HG03196 (cell line): ENCODE data around the gene MRPS35.

ENCODE experiments used
- ATAC-seq: cut with Tn5 transposase; IDR thresholded peaks from one replicate; pipeline ENCODE4 v1.9.1; 2021; ENCODE audit not compliant: unreplicated experiment

MRPS35 gene

GRCh38 chr12:27710592-27711316 is at the start of gene MRPS35:
MRPS35 (plus strand) TSS chr12:27710832; CDS start chr12:27710844, 12 bp downstream.
- ATAC-seq = peak; percentile 96

GRCh38 chr12:27665704-27666103 is 44.9 kb upstream of the MRPS35 start:
- no peak for ATAC-seq

DNA sequence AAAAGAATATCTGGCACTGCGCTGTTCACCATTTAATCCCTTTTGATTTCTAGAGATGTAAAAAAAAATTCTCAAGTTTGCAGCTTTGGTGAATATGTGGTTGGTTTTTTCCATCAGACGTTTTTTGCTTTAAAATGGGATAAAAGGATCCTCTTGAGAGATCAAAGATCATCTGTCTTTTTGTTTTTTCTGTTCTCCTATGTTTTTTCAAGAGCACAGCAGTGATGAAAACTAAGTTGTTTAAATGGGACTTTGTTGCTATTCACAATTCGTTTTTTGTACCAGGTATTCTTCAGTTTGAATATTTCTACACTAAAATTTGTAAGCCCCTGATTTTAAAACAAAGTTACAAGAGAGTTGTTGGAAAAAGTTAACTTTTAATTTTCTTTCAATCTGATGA is 44.1 kb upstream of the MRPS35 start:
- ATAC-seq = no peak

GRCh38 chr12:27667540-27667939 is 43.1 kb upstream of the MRPS35 start:
- no peak for ATAC-seq

- ATAC-seq = no peak
Measured at GRCh38 chr12:27672051-27672450, 38.6 kb upstream of the MRPS35 start.

- ATAC-seq = no peak
Measured at GRCh38 chr12:27672643-27673042, 38.0 kb upstream of the MRPS35 start.

DNA sequence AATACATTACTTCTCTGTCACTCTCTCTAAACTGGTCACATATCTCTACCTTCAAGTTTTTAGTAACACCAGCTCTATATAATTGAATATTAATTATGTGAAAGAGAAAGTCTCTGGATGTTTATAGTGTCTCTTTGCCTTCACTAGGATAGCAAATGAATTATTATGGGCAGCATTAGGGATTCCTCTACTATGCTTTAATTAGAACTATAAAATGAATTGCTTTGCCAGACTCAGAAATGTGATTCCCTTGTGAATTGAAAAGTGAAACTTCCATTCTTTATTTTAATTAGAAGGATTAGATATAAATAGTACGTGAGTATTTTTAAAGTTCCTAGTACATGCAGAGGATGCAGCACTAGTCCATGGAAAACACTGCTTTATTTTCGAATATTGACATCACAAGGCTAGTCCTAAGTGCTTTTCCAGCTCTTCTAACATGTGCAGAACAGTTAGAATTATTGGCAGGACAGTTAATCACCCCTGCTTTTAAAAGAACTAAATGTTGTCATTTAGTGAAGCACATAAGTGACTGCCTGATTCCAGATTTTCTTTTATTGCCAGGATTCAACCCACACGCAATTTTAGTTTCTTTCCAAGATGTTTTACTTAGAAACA is 37.4 kb upstream of the MRPS35 start:
- ATAC-seq = no peak

GRCh38 chr12:27674989-27675388 is 35.6 kb upstream of the MRPS35 start:
- ATAC-seq = no peak

GRCh38 chr12:27680619-27681018 is 30.0 kb upstream of the MRPS35 start:
- ATAC-seq = no peak

GRCh38 chr12:27682534-27682933 is 28.1 kb upstream of the MRPS35 start:
- ATAC-seq = no peak

DNA sequence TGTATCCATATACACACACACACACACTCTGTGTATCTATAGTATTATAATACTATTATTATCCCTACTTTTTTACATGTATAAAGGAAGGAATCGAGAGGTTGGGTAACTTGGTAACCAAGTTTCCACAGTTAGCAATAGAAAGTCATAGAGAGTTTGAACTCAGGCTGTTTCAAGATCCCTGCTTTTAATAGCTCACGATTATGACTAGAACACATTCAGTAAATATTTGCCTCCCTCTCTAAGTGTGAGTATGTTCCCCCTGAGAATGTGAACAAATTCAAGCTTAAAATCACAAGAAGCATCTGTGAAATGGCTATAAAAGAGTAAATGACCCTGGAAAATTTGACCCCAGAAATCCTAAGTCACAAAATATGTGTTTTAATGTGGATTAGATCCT is 25.4 kb upstream of the MRPS35 start:
- no peak for ATAC-seq

- ATAC-seq = no peak
Measured at GRCh38 chr12:27686147-27686546, 24.5 kb upstream of the MRPS35 start.

- ATAC-seq = no peak
Measured at GRCh38 chr12:27688671-27689070, 22.0 kb upstream of the MRPS35 start.

GRCh38 chr12:27689558-27690180 is 21.0 kb upstream of the MRPS35 start:
- ATAC-seq = no peak

DNA sequence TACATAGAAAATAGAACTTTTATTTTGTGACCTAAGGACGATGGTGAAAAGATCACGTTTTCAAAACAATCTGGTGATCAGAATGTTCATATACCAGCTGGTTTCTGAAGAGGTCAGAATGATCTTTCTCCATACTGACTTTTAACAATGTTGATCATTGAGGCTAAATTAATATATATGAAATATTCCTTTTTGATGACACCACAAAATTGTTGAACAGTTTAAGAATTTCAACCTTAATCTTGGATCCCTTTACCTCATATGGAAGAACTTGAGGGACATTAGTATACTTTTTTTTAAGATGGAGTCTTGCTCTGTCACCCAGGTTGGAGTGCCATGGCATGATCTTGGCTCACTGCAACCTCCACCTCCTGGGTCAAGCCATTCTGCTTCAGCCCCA is 17.2 kb upstream of the MRPS35 start:
- ATAC-seq = no peak

DNA sequence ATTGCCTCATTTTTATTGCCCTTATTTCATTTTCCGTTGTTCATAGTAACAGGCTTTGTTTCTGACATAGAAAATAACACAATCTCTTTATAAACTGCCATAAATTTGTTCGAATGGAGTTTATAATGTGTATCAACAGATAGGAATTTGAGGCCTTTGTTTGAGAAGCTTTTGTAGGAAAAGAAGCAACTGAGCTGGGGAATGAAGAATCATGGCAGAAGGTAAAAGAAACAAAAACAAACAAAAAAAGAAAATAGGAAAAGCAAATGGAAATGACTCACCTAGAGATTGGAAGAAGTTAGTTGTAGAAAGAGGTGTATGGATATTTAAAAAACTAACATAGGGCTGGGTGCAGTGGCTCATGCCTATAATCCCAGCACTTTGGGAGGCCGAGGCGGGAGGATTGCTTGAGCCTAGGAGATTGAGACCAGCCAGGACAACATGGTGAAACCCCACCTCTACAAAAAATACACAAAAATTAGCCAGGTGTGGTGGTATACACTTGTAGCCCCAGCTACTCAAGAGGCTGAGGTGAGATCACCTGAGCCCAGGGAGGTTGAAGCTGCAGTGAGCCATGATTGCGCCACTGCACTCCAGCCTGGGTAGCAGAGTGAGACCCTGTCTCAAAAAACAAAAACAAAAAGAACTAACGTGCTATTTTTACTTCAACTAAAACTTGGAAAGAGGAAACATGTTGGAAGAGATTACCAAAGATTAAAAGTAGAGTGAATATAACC is 14.9 kb upstream of the MRPS35 start:
- ATAC-seq = no peak

DNA sequence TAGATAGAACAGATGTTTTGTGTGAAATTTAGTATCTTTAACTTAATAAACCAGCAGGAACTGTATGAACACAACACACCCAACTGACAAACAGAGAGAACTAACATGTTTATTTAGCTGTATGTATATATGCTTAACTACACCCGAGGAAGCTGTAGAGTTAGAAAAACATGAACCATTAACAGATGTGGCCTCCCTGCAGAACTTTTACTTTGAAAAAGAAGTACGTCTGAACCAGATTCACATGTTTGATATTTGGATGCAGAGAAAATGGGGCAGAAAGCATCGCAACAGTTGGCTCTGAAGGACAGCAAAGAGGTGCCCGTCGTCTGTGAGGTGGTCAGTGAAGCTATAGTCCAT is 14.4 kb upstream of the MRPS35 start, which contains the start of gene REP15:
REP15 (plus strand) TSS at position 155 of the 360 bp plus-strand sequence; CDS start at position 271, 116 bp downstream.
- ATAC-seq = no peak

- ATAC-seq = no peak
Measured at GRCh38 chr12:27696864-27697564, 13.6 kb upstream of the MRPS35 start.

DNA sequence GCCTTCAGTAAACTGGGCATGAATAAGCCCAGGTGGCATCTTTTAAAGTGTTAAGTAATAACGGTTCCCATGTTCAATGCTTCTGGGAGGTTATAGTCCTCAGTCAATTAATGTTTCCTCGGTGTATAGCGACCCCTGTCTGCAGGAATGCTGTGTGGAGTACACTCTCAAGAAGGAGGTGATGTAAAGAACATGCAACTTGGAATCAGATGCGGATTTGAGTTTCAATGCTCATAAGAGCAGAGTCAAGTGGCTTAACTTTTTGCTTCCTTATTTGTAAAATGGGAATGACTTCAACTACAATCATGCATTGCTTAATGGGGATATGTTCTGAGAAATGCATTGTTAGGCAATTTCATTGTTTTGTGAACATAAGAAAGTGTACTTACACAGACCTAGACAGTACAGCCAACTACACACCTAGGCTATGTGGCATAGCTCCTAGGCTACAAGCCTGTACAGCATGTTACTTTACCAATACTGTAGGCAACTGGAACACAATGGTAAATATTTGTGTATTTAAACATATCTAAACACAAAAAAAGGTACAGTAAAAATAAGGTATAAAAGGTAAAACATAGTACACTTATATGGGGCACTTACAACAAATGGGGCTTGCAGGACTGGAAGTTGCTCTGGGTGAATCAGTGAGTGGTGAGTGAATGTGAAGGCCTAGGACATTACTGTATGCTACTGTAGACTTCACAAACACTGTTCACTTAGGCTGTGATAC is 6.7 kb upstream of the MRPS35 start:
- peak; percentile 71 for ATAC-seq

- no peak for ATAC-seq
Measured at GRCh38 chr12:27705263-27705662, 5.4 kb upstream of the MRPS35 start.
